ENCODE data around the gene P2RY6.

- TF ChIP-seq POLR2A (IDR thresholded peaks at IDR 0.05) (no peak), CTCF (IDR thresholded peaks at IDR 0.05) (no peak)
Measured at GRCh38 chr11:73225001-73225686, 47.0 kb upstream of the P2RY6 start.

Measured in lower leg skin (tissue), 3 donors.